ENCODE measurements around the gene CALHM3.

- TF ChIP-seq POLR2AphosphoS5 (IDR thresholded peaks at IDR 0.05; ENCODE audit: borderline replicate concordance, low read depth, low read length) (no peak; the same call in 1 of the 2 replicates), EZH2 (IDR thresholded peaks at IDR 0.05) (no peak)
Observed at GRCh38 chr10:103451831-103452505, 27.1 kb downstream of the CALHM3 start, which contains the start of gene CALHM2.
